DOHH2 (cell line): ENCODE results near the gene ALG6.

Experiments used
- CTCF ChIP-seq: fragments of 200-600 bp; sonication (generic); IDR thresholded peaks from one replicate; pipeline ENCODE4 v1.5.1; 2014; ENCODE audit warnings: antibody characterized with exemption, mild to moderate bottlenecking, low read depth, low read length; ENCODE audit not compliant: poor library complexity, severe bottlenecking
- EZH2phosphoT487 ChIP-seq: fragments of 200-600 bp; sonication (generic); IDR thresholded peaks from 2 replicates; pipeline ENCODE4 v1.6.1; 2017; ENCODE audit warnings: borderline replicate concordance, mild to moderate bottlenecking, antibody characterized with exemption, low read length, moderate library complexity, mixed read lengths

- TF ChIP-seq CTCF, result no peak
- TF ChIP-seq EZH2phosphoT487, result no peak
Measured at GRCh38 chr1:63487336-63488065, 120.1 kb downstream of the ALG6 start.
